ENCODE data around the gene ATP8A2.
A peak's percentile ranks its signal among the peaks of the same experiment; 100 is the strongest.

Gene ATP8A2

DNA sequence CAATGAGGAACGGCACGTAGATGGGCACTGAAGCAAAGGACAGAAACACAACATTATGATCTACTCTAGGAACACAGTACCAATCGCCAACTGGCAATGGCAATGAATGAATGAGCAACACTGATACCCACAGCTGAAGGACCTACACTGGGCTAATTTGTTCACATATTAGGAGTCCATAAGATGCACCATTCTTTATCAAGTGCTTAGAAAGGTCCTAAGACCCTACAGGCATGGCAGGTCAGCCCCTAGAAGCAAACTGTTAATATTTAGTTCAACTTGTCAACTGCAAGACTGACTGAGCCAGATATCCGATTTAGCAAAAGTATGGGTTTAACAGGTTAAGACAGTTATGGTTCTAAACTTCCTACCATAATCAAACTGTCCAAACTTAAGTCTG, 675.3 kb downstream of the ATP8A2 start:
- TF ChIP-seq SIN3A (IDR thresholded peaks at IDR 0.05; ENCODE audit: borderline replicate concordance, insufficient read depth, low read length) (no peak), FOXP2 (optimal IDR thresholded peaks at IDR 0.05; ENCODE audit: borderline replicate concordance, extremely low read depth, extremely low read length, insufficient read depth) (no peak)
- TF ChIP-seq, protein P1, sequence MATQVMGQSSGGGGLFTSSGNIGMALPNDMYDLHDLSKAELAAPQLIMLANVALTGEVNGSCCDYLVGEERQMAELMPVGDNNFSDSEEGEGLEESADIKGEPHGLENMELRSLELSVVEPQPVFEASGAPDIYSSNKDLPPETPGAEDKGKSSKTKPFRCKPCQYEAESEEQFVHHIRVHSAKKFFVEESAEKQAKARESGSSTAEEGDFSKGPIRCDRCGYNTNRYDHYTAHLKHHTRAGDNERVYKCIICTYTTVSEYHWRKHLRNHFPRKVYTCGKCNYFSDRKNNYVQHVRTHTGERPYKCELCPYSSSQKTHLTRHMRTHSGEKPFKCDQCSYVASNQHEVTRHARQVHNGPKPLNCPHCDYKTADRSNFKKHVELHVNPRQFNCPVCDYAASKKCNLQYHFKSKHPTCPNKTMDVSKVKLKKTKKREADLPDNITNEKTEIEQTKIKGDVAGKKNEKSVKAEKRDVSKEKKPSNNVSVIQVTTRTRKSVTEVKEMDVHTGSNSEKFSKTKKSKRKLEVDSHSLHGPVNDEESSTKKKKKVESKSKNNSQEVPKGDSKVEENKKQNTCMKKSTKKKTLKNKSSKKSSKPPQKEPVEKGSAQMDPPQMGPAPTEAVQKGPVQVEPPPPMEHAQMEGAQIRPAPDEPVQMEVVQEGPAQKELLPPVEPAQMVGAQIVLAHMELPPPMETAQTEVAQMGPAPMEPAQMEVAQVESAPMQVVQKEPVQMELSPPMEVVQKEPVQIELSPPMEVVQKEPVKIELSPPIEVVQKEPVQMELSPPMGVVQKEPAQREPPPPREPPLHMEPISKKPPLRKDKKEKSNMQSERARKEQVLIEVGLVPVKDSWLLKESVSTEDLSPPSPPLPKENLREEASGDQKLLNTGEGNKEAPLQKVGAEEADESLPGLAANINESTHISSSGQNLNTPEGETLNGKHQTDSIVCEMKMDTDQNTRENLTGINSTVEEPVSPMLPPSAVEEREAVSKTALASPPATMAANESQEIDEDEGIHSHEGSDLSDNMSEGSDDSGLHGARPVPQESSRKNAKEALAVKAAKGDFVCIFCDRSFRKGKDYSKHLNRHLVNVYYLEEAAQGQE (IDR thresholded peaks at IDR 0.05; ENCODE audit: insufficient read depth in 1 of 2, low read depth in 2 of 2, low read length in 2 of 2): no peak

DNA sequence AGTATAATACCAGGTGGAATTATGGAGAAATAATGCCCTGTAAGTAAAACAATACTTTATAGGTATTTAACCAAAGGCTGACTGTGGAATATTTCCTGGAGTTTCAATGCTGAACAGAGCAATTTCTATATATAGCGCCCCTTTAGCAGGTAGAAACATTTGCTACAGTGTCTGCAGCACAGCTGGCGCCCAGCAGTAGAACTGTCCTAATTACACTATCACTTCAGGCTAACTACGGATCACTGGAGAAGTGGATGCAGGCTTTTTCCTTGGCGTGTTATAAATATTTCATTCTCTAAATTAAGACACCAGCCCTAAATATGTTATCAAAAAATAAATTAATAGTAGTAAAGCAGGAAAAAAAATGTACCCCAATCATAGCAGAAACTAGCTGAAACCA, 677.0 kb downstream of the ATP8A2 start:
- TF ChIP-seq POLR2AphosphoS5 (IDR thresholded peaks at IDR 0.05; ENCODE audit: low read depth, low read length) (no peak), TAF1 (IDR thresholded peaks at IDR 0.05; ENCODE audit: borderline replicate concordance, insufficient read depth, low read length) (no peak), FOXP2 (optimal IDR thresholded peaks at IDR 0.05; ENCODE audit: borderline replicate concordance, extremely low read depth, extremely low read length, insufficient read depth) (no peak), SIN3A (IDR thresholded peaks at IDR 0.05; ENCODE audit: borderline replicate concordance, insufficient read depth, low read length) (no peak)
- TF ChIP-seq, protein P1 (IDR thresholded peaks at IDR 0.05; ENCODE audit: insufficient read depth in 1 of 2, low read depth in 2 of 2, low read length in 2 of 2): no peak

DNA sequence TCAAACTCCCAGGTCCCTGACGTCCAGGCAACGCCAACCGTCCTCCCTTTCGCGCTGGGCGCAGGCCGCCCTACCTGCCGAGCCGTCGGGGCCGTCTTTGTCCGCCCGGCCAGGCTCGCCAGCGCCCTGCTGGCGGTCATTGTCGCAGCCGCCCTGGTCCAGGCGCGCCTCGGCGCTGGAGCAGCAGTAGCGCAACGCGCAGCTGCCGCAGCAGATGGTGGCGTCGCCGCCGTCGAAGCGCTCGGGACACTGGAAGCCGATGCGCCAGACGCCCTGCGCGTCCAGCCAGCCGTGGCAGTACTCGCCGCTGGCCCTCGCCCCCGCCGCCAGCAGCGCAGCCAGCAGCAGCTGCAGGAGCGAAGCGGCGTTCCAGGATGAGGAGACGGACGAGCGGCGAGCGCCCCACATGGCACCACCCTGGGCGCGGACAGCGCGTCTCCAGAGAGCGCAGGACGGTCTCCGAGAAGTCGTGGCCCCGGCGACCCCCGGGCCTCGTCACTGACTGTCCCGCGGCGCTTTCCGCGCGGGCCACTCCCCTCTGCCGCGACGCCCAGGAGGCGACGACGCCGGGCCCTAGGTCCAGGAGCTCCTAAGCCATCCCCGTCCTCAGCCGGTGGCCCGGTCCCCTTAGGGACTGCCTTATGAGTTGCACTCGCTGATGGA, 678.9 kb downstream of the ATP8A2 start:
- no peak for TF ChIP-seq TAF1 (IDR thresholded peaks at IDR 0.05; ENCODE audit: borderline replicate concordance, insufficient read depth, low read length)
- TF ChIP-seq, protein P1 (IDR thresholded peaks at IDR 0.05; ENCODE audit: insufficient read depth in 1 of 2, low read depth in 2 of 2, low read length in 2 of 2): no peak
- no peak for TF ChIP-seq POLR2AphosphoS5 (IDR thresholded peaks at IDR 0.05; ENCODE audit: low read depth, low read length)
- no peak for TF ChIP-seq SIN3A (IDR thresholded peaks at IDR 0.05; ENCODE audit: borderline replicate concordance, insufficient read depth, low read length)
- peak; percentile 5 for TF ChIP-seq FOXP2 (optimal IDR thresholded peaks at IDR 0.05; ENCODE audit: borderline replicate concordance, extremely low read depth, extremely low read length, insufficient read depth)

DNA sequence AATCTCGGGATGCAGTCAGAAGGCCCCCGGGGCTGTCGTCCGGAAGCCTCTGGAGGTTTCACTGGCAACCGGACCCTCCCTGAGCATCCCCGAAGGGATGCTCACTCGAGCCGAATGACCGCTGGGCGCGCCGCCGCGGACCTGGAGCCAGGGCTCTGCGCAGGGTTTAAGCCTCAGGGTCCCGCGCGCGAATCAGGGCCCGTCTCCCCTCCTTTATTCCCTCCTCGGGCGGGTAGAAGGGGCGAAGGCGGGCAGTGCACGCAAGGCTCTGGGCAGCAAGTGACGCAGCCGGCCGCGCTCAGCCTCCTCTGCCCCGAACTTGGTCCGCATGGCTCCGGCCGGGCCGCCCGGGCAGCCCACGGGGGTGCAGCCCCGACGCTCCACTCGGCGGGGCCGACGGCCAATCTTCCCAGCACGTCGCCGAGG, 679.5 kb downstream of the ATP8A2 start:
- no peak for TF ChIP-seq SIN3A (IDR thresholded peaks at IDR 0.05; ENCODE audit: borderline replicate concordance, insufficient read depth, low read length)
- TF ChIP-seq, protein P1 (IDR thresholded peaks at IDR 0.05; ENCODE audit: insufficient read depth in 1 of 2, low read depth in 2 of 2, low read length in 2 of 2): no peak
- TF ChIP-seq TAF1 (IDR thresholded peaks at IDR 0.05; ENCODE audit: borderline replicate concordance, insufficient read depth, low read length): no peak

Measured in PFSK-1 (cell line).